Activated CD4-positive, alpha-beta T cell treated with anti-CD3 and anti-CD28 coated beads, Interleukin-2, amount 50 U/mL, for 1 hour (primary cell): ENCODE data around the gene ZNF765.
A peak's percentile ranks its signal among the peaks of the same experiment; 100 is the strongest.
"Not testable (repeated sequence)": the region's sequence is repeated elsewhere in the genome, so short reads cannot be mapped to it uniquely, and the experiment has no call there.

ENCODE experiments used
- DNase-seq: peaks from one replicate; pipeline ENCODE4 v3.0.0-alpha.2; 2020

The ZNF765 gene

DNA sequence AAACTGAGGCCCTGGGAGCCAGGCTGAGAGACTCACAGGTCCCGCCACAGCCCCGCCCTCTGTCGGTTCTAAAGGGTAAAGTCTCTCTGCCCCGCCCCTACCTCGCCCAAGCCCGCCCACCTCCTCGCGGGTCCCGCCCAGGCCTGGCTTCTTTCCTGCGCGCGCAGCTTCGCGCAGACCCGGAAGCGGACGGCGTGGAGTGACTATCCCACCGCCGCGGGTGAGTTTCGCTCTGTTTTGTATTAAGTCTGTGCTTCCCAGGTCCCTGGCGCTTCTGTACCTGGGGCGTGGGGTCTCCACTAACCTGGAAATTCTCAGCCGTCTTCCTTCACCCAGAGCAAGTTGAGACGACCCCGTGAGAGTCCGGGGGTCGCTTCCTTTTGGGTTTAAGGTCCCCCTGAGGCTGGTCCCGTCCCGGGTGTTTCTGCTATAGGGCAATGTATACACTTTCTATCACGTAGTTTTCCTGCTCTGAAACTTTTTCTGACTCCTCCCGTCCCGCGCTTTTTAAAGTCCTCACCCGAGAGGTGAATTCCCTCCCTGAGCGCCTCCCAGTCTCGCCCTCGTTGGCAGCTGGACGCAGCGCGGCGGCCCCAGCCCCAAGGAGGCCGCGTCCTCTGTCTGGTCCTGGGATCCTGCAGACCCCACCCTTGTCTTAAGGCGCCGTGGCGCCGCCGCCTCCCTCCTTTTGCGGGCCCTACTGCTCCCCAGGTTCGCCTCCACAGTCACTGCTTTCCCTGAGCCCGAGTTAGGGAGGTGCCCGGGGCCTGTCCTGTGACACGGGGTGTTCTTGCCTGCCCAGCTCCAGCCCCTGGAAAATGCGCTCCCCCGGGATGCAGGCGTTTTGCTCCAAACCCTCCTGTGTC is at the start of gene ZNF765:
TSS of gene ZNF765 (plus strand) at position 176 of the 866 bp plus-strand sequence. CDS start 2,867 bp downstream, outside the sequence.
- peak; percentile 96 for DNase-seq

DNA sequence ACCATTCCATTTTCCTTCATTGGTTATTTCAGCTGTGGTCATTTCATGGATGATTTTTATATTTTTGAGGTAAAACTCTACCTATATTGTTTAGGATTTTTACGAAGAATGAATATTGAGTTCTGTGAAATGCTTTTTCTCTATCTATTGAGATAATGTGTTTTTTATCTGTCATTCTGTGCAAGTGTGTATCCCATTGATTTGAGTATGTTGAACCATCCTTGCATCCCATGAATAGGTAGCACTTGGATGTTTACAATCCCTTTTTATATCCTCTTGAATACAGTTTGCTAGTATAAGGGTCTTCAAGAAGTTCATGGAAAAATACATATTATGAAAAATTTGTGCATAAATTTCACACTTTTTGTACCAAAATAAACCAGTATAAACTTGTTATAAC is 39.2 kb upstream of the ZNF765 start:
- no peak for DNase-seq

DNA sequence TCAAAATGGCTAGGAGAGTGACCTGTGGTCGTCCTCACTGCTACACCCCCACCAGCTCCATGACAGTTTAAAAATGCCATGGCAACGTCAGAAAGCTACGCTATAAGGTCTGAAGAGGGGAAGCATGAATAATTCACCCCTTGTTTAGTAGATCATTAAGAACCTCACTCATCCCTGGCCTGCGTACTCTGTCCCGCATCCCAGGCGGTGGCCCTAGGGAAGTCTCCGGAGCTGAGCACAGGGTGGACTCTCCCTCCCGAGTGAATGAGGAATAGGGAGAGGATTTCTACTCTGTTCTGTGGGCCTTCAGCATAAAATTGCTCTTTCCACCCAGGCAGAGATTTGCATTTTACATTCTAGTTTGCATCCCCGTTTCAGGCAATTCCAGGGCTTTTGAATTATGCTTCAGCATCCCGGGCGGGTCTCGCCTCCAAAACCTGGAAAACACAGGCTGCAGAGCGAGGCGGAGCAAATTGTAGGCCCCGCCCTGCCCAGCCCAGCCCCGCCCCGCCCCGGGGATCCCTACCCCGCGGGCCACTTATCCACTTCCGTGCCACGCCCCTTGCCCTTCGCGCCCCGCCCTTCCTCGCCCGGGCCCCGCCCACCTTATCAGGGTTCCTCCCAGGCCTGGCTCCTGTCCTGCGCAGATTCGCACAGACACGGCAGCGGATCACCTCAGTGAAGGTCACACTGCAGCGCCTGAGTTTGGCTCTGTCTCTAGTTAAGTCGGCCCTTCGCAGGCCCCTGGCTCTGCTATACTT is 36.9 kb upstream of the ZNF765 start:
- no peak for DNase-seq

DNA sequence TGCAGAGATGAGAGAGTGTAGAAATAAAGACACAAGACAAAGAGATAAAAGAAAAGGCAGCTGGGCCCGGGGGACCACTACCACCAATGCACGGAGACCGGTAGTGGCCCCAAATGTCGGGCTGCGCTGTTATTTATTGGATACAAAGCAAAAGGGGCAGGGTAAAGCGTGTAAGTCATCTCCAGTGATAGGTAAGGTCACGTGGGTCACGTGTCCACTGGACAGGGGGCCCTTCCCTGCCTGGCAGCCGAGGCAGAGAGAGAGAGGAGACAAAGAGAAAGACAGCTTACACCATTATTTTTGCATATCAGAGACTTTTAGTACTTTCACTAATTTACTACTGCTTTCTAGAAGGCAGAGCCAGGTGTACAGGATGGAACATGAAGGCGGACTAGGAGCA is 34.9 kb upstream of the ZNF765 start:
- DNase-seq = not testable (repeated sequence)

DNA sequence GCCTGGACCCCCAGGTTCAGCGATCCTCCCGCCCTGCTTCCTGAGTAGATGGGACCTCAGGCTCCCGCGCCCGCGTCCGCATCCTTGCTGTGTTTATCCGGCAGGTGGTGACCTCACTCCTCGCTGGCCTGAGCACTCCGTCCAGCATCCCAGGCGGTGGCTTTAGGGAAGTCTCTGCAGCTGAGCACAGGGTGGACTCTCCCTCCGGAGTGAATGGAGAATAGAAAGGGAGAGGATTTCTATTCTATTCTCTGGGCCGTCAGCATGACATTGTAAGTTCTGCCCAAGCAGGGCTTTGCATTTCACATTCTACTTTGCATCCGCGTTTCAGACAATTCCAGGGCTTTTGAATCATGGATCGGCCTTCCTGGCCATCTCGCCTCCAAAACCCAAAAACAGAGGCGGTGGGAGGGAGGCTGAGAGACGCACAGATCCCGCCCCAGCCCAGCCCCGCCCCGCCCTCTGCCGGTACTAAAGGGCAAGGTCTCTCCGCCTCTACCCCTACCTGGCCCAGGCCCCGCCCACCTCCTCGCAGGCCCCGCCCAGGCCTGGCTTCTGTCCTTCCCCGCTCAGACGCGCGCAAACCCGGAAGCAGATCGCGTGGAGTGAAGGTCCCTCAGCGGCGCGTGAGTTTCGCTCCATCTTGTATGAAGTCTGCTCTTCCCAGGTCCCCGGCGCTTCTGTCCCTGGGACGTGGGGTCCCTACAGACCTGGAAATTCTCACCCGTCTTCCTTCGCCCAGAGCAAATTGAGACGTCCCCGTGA is 29.6 kb upstream of the ZNF765 start, which contains the start of gene ZNF525:
TSS of gene ZNF525 (plus strand) at position 572 of the 765 bp plus-strand sequence. CDS start 6,577 bp downstream, outside the sequence.
- DNase-seq = peak; percentile 98

DNA sequence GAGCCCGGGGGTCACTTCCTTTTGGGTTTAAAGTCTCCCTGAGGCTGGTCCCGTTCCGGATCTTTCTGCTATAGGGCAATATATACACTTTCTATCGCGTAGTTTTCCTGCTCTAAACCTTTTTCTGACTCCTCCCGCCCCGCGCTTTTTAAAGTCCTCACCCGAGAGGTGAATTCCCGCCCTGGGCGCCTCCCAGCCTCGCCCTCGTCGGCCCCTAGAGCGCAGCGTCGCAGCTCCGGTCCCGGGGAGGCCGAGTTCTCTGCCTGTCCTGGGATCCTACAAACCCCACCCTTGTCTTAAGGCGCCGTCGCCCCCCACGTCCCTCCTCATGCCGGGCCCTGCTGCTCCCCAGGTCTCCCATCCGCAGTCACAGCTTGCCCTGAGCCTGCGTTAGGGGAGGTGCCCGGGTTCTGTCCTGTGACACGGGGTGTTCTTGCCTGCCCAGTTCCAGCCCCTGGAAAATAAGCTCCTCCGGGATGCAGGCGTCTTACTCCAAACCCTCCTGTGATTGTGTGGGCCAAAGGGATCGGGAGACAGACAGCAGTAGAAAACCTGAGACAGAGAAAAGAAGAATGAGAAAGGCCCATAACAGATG is 29.0 kb upstream of the ZNF765 start:
- DNase-seq = peak; percentile 32

DNA sequence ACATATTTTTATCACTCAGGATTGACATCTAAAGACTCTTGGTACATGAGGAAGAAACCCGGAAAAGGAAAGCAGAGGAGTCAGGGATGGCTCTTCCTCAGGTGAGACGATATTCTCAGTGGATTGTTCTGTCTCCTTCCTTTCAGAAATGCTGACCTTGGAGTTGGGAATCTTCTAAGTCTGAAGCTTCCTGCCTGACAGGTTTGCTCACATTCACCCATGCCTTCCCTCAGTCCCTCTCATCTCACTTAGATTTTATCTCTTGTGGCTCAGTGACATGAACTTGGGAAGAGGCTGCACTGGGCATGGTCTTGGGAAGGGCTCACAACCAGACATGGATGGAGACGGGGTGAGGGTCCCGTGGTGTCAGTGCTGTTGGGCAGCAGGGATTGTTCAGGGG is 22.8 kb upstream of the ZNF765 start:
- no peak for DNase-seq

DNA sequence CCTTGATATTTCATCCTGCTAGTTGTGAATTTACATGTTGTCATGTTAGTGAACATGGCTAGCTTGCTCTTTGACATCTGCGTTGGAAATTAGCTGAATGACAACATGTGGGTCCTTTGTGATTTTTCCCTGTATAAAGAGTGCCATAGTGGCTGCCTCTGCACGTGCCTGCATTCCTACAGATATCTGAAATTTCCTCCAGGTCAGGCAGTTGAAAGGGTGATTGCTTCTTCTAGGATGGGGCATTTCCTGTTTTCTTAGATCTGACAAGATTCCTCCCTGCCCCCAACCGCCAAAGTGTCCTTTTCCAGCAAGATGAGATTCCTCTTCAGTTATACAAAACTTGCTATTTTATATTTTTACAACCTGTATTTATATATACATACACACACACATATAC is 20.7 kb upstream of the ZNF765 start:
- DNase-seq = no peak

DNA sequence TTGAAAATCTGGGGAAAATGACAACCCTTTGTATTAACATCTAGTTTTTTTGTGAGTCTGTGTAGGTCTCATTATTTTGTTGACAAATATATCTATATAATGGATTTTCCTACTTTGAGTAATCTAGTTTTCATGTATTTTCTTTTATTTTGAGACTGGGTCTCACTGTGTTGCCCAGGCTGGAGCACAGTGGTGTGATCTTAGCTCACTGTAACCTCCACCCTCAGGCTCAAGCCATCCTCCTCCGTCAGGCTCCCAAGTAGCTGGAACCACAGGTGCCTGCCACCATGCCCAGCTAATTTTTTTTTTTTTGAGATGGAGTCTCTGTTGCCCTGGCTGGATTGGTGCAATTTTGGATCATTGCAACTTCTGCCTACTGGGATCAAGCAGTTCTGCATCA is 20.2 kb upstream of the ZNF765 start:
- no peak for DNase-seq

DNA sequence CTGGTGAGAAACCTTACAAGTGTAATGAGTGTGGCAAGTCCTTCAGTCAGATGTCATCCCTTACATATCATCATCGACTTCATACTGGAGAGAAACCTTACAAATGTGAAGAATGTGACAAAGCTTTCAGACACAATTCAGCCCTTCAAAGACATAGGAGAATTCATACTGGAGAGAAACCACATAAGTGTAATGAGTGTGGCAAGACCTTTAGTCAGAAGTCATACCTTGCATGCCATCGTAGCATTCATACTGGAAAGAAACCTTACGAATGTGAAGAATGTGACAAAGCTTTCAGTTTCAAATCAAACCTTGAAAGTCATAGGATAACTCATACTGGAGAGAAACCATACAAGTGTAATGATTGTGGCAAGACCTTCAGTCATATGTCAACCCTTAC is 13.6 kb upstream of the ZNF765 start:
- no peak for DNase-seq

DNA sequence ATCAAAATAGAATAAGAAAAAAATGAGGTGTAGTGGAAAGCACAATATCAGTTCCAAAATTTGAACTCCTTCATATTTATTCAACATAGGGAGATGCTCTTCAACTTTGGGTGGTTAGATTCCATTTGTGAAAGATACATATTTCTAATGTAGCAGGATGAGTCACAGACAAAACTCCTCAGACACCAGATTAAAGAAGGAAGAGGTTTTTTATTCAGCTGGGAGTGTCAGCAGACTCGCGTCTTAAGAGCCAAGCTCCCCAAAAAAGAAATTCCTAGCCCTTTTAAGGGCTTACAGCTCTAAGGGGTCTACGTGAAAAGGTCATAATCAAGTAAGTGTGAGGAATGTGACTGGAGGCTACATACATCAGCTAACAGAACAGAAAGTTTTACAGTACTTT is 6.8 kb upstream of the ZNF765 start:
- DNase-seq = no peak

DNA sequence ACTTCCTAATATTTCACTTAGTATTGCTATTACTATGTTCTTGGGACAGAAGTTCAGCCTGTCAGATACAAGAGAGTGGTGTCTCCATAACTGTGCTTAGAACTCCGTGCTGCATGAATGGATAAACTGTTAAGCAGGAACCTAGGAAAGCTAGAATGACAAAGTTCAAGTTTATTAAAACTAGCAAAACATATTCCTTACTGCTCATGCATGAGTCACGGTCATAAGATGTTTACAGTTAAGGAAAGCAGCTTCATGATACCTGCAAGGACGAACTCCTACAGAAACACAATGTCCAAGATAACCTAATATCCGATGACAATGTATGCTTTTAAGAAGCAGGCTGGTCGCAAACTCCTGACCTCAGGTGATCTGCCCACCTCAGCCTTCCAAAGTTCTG is 6.0 kb upstream of the ZNF765 start:
- DNase-seq = no peak

DNA sequence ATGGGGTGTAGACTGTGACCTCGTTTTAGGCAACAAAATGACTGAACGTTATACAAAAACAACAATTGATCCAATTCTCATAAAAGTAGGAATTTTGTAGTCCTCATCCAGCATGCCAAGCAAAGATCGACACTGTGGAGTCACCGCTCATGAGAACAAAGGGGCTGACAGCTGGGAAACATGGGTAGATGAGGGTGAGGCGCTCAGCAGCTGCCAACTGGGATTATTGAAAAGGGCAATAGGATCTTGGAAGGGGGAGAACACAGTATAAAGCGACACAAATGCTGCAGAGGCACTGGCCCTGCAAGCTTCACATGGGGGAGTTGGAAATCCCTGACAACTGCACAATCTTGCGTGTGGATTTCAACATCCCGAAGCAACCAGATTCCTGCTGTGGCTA is 5.4 kb upstream of the ZNF765 start:
- DNase-seq = no peak

DNA sequence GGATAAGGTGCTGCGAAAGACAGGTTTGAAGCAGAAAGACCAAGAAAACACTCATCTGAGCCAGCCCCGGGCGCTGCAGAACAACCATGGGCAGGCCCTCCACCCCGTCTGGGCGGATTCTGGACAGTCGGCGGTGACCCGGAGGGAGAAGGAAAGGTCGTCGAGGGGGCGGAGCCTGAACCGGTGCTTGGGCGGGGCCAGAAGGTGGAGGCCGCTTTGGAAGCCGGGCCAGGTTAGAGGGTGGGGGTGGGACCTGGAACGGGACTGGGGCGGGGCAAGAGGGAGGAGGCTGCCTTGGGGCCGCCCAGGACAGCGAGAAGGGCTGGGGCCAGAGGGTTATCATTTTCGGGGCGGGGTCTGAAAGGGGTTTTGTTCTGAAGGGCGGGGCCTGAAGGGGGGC is 5.0 kb upstream of the ZNF765 start:
- DNase-seq = no peak

DNA sequence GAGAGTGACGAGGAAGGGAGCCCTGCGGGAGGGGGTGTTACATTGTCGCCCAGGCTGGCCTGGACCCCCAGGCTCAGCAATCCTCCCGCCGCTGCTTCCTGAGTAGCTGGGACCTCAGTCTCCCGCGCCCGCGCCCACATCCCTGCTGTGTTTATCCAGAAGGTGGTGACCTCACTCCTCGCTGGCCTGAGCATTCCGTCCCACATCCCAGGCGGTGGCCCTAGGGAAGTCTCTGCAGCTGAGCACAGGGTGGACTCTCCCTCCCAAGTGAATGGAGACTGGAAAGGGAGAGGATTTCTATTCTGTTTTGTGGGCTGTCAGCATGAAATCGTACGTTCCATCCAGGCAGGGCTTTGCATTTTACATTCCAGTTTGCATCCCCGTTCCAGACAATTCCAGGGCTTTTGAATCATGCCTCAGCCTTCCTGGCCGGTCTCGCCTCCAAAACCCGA is 401 bp upstream of the ZNF765 start:
- DNase-seq = no peak

DNA sequence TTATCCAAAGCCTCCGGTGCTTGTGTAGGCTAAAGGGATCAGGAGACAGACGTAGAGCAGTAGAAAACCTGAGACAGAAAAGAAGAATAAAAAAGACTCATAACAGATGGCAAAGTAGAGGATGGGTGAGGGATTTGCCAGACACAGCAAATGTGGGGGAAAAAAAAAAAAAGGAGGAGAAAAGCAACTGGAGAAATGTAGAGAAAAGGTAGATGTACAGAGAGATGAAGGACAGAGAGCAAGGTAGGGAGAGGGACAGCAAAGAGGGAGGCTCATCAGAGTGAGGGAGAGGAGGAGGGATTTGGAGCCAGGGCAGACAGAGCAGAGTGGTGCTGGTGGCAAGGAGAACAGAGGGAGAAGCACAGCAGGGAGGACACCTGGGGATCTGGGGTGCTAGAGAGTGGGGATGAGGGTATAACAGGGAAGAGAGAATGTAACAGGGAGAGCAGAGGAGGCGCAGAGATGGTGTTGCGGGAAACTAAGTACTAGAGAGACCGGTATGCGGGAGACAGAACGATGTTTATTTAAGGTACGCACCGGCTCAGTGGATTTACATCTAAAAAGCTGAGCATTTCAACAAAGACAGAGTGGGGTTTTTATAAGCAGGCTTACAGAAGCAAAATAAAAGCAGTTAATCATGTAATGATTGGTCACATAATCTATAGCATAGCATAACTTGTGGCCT is 1.0 kb downstream of the ZNF765 start:
- DNase-seq = not testable (repeated sequence)

DNA sequence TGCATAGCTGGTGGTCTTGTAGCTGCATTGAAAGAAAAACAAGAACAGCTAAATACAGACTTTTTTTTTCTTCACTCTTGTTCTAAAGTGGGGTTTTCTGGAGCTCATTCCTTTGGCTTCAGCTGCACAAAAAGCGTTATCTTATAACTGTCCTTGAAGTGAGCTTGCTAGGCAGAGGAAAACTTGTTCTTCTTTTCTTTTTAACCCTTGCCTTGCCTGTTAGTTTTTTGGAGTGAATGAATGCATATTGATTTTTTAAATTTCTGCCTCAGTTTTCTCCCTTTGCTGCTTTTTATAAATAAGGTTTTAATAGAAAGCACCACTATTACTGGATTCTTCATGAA is 1.5 kb downstream of the ZNF765 start:
- DNase-seq = no peak

DNA sequence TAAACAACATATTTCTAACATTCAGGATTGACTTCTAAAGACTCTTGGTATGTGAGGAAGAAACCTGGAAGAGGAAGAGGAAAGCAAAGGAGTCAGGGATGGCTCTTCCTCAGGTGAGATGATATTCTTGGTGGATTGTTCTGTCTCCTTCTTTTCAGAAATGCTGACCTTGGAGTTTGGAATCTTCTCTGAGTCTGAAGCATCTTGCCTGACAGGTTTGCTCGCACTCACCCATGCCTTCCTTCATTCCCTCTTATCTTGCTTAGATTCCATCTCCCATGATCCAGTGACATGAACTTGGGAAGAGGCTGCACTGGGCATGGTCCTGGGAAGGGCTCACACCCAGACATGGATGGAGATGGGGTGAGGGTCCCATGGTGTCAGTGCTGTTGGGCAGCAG is 3.0 kb downstream of the ZNF765 start:
- not testable (repeated sequence) for DNase-seq

DNA sequence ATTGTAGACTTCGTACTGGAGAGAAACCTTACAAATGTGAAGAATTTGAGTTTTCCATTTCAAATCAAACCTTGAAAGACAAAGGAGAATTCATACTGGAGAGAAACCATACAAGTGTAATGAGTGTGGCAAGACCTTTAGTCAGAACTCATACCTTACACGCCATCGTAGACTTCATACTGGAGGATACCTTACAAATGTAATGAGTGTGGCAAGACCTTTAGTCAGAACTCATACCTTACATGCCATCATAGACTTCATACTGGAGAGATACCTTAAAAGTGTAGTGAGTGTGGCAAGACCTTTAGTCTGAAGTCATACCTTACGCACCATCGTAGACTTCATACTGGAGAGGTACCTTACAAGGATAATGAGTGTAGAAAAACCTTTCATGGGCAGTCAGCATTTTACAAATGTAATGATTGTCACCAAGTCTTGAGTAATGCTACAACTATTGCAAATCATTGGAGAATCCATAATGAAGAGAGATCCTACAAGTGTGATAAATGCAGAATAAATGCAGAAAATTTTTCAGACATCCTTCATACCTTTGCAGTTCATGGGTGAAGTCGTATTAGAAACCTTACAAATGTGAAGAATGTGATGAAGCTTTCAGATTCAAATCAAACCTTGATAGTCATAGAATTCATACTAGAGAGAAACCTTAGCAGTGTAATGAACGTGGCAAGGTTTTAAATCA is 14.7 kb downstream of the ZNF765 start:
- DNase-seq = no peak

DNA sequence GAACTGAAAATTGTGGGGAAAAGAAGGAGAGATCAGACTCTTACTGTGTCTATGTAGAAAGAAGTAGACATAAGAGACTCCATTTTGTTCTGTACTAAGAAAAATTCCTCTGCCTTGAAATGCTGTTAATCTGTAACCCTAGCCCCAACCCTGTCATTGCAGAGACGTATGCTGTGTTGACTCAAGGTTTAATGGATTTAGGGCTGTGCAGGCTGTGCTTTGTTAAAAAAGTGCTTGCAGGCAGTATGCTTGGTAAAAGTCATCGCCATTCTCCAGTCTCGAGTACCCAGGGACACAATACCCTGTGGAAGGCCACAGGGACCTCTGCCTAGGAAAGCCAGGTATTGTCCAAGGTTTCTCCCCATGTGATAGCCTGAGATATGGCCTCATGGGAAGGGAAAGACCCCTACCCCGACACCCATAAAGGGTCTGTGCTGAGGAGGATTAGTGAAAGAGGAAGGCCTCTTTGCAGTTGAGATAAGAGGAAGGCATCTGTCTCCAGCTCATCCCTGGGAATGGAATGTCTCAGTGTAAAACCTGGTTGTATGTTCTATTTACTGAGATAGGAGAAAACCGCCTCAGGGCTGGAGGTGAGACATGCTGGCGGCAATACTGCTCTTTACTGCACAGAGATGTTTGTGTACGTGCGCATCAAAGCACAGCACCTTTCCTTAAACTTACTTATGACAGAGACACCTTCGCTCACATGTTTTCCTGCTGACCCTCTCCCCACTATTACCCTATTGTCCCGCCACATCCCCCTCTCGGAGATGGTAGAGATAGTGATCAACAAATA is 25.8 kb downstream of the ZNF765 start:
- DNase-seq = not testable (repeated sequence)

DNA sequence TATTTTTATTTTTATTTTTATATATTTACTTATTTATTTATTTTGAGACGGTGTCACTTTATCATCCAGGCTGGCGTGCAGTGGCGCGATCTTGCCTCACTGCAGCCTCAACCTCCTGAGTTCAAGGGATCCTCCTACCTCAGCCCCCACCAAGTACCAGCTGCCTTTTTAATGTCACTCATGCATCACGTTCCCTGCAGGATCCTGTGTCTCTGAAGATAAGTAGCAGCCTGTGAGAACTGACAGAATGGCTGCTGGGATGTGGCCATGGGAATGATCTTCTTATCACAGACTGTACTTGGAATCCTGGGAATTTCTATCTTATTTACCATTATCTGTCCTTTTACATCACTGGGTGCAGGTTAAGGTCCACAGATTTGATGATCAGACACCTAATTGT is 27.6 kb downstream of the ZNF765 start:
- DNase-seq = no peak
